22Rv1 (cell line): ENCODE measurements around the gene GLG1.

ENCODE experiments used
- CTCF ChIP-seq: fragments of 450-650 bp; IDR thresholded peaks from 2 replicates; pipeline ENCODE4 v1.5.1; 2017; ENCODE audit warnings: mild to moderate bottlenecking
- ZFX ChIP-seq: fragments of 450-650 bp; IDR thresholded peaks from 2 replicates; pipeline ENCODE4 v1.6.1; 2017; ENCODE audit warnings: antibody characterized with exemption, borderline replicate concordance

GRCh38 chr16:74469946-74470478 lies 136.9 kb downstream of the GLG1 start:
- TF ChIP-seq ZFX (no peak), CTCF (no peak)
